IPS-18a (cell line): Measurements from ENCODE around the gene EPHA6.
"Not testable (repeated sequence)": the region's sequence is repeated elsewhere in the genome, so short reads cannot be mapped to it uniquely, and the experiment has no call there.

Experiments used
- H3K27ac ChIP-seq: one replicate; pipeline ENCODE4 v1.5.1; 2013; ENCODE audit warnings: low read length
- H3K27me3 ChIP-seq: one replicate; pipeline ENCODE4 v1.6.1; 2013; ENCODE audit warnings: mild to moderate bottlenecking, low read length; ENCODE audit not compliant: control insufficient read depth, insufficient read depth
- H3K36me3 ChIP-seq: one replicate; pipeline ENCODE4 v1.6.1; 2013; ENCODE audit warnings: low read depth, low read length; ENCODE audit not compliant: control insufficient read depth
- H3K4me1 ChIP-seq: one replicate; pipeline ENCODE4 v1.6.1; 2013; ENCODE audit warnings: low read depth, low read length; ENCODE audit not compliant: control insufficient read depth
- H3K4me3 ChIP-seq: one replicate; pipeline ENCODE4 v1.5.1; 2013; ENCODE audit warnings: low read length
- H3K9ac ChIP-seq: one replicate; pipeline ENCODE4 v1.6.1; 2013; ENCODE audit warnings: mild to moderate bottlenecking, low read length, moderate library complexity
- H3K9me3 ChIP-seq: one replicate; pipeline ENCODE4 v1.6.1; 2013; ENCODE audit warnings: low read depth, low read length; ENCODE audit not compliant: control insufficient read depth

The EPHA6 gene

GRCh38 chr3:97552186-97552585, 737.8 kb downstream of the EPHA6 start:
- H3K9ac ChIP-seq, result no peak overlapping the region
- no peaks in the 10 kb centered on the region for H3K9me3 ChIP-seq
- H3K36me3 ChIP-seq, result no peaks in the 10 kb centered on the region
- no peaks in the 10 kb centered on the region for H3K27me3 ChIP-seq
- no peak overlapping the region for H3K4me3 ChIP-seq
- no peaks in the 10 kb centered on the region for H3K4me1 ChIP-seq
- H3K27ac ChIP-seq, result no peak overlapping the region

DNA sequence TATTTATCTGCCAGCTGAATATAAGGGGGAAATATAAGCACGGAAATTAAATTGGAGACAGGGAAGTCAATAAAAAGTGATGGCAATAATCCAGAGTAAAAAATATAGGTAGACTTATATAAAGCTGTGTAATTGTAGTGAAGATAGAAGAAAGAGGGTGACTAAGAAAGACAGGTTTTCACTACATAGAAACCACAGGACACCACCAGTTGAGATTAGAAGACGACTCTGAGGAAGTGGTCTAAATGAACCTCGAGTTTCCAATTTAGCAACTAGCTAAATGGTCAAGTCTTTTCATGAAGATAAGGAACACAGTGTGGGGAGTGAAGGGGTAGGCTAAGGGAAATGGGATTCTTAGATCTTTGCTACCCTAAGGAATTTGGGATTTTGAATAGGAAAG, 761.3 kb downstream of the EPHA6 start:
- no peaks in the 10 kb centered on the region for H3K27me3 ChIP-seq
- no peaks in the 10 kb centered on the region for H3K36me3 ChIP-seq
- no peaks in the 10 kb centered on the region for H3K4me1 ChIP-seq
- no peak overlapping the region for H3K27ac ChIP-seq
- no peak overlapping the region for H3K4me3 ChIP-seq
- H3K9me3 ChIP-seq, result no peaks in the 10 kb centered on the region
- H3K9ac ChIP-seq, result no peak overlapping the region

DNA sequence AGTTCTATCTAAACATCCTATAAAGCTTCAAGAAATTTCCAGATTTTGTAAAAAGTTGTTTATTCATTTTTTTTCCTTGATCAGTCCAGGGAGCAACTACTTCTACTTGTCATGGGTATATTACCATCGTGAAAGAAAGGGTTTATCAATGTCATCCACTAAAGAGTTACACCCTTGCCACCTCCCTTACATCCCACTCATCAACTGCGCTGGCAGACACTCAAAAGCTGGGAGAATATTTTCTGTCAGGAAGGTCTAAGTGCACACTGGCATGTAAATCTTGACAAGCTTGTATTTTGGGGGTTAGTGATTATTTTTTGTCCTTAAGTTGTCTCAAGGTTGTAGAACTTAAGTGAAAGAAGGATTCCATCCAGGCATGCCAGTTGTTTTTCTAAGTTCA, 761.8 kb downstream of the EPHA6 start:
- H3K36me3 ChIP-seq, result no peaks in the 10 kb centered on the region
- H3K27me3 ChIP-seq, result no peaks in the 10 kb centered on the region
- H3K9ac ChIP-seq, result no peak overlapping the region
- H3K9me3 ChIP-seq, result no peaks in the 10 kb centered on the region
- no peaks in the 10 kb centered on the region for H3K4me1 ChIP-seq
- no peak overlapping the region for H3K27ac ChIP-seq
- no peak overlapping the region for H3K4me3 ChIP-seq

- no peaks in the 10 kb centered on the region for H3K27me3 ChIP-seq
- no peak overlapping the region for H3K9ac ChIP-seq
- no peaks in the 10 kb centered on the region for H3K9me3 ChIP-seq
- no peak overlapping the region for H3K27ac ChIP-seq
- H3K36me3 ChIP-seq, result no peaks in the 10 kb centered on the region
- no peaks in the 10 kb centered on the region for H3K4me1 ChIP-seq
- no peak overlapping the region for H3K4me3 ChIP-seq
Measured at GRCh38 chr3:97579365-97579764, 765.0 kb downstream of the EPHA6 start.

DNA sequence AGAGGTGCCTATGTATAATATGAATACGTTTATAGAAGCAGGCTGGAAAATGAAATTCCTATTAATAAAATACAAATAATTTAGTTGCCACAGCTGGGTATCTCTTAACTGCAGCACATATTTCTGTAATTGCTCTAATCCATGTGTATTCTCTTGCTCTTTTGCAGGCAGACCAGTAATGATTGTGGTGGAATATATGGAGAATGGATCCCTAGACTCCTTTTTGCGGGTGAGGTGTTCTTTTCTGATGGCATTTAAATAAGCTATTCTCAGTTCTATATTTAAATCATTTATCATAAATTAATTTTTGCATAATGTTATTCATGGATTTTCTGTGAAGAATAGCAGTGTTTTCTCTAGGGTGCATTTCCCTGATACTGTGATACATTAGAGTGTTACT, 796.2 kb downstream of the EPHA6 start:
- Histone ChIP-seq H3K36me3 (no peaks in the 10 kb centered on the region), H3K27ac (no peak overlapping the region), H3K4me1 (no peaks in the 10 kb centered on the region), H3K27me3 (no peaks in the 10 kb centered on the region), H3K9me3 (no peaks in the 10 kb centered on the region), H3K9ac (no peak overlapping the region), H3K4me3 (no peak overlapping the region)

DNA sequence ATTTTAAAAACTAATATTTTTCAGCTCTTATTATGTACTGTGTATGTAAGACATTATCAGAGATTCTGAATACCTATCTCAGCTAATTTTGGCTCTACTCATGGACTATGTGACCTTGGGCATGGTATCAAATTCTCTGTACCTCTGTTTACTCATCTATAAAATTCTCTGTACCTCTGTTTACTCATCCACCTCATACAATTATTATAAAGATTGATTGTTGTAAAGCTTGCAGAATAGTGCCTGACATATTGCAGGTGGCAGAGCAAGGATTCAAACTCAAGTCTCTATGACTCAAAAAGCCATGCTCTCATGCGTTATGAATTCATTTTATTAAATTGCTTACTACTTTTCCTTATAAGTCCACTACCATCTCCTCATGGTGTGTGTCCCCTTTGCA, 798.2 kb downstream of the EPHA6 start:
- no peaks in the 10 kb centered on the region for H3K4me1 ChIP-seq
- no peak overlapping the region for H3K27ac ChIP-seq
- no peak overlapping the region for H3K4me3 ChIP-seq
- H3K9me3 ChIP-seq, result no peaks in the 10 kb centered on the region
- H3K27me3 ChIP-seq, result no peaks in the 10 kb centered on the region
- H3K36me3 ChIP-seq, result no peaks in the 10 kb centered on the region
- H3K9ac ChIP-seq, result no peak overlapping the region

DNA sequence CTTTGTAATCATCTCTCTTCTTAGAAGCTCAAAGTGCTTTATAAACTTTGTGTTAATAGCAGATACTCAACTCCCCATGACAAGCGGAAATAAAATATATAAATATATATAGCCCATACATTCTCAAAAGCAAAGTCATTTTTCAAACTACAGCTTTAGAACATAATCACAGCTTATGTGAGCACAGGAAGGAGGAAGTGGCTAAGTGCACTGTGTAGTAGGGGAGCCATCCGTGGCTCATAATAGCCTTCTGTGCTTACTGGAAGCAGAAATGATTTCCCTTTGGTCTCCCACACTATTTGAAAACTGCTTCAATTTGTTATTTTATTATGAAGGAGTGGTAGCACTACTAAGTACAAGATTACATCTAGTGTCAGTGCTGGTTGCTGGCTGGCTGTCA, 798.7 kb downstream of the EPHA6 start:
- Histone ChIP-seq H3K27ac (no peak overlapping the region), H3K9ac (no peak overlapping the region), H3K27me3 (no peaks in the 10 kb centered on the region), H3K4me3 (no peak overlapping the region), H3K9me3 (no peaks in the 10 kb centered on the region), H3K4me1 (no peaks in the 10 kb centered on the region), H3K36me3 (no peaks in the 10 kb centered on the region)

DNA sequence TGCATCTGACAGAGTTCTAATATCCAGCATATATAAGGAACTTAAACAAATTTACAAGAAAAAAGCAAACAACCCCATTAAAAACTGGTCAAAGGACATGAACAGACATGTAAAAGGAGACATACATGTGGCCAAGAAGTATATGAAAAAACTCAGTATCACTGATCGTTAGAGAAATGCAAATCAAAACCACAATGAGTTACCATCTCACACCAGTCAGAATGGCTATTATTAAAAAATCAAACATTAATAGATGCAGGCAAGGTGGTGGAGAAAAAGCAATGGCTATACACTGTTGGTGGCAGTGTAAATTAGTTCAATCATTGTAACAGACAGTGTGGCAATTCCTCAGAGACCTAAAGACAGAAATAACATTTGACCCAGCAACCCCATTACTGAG, 806.1 kb downstream of the EPHA6 start:
- H3K27ac ChIP-seq, H3K4me3 ChIP-seq, H3K27me3 ChIP-seq, H3K9ac ChIP-seq, H3K9me3 ChIP-seq, H3K4me1 ChIP-seq, H3K36me3 ChIP-seq: not testable (repeated sequence)

- H3K36me3 ChIP-seq, result no peaks in the 10 kb centered on the region
- no peaks in the 10 kb centered on the region for H3K4me1 ChIP-seq
- H3K27ac ChIP-seq, result no peak overlapping the region
- H3K9ac ChIP-seq, result no peak overlapping the region
- no peaks in the 10 kb centered on the region for H3K27me3 ChIP-seq
- no peaks in the 10 kb centered on the region for H3K9me3 ChIP-seq
- H3K4me3 ChIP-seq, result no peak overlapping the region
Measured at GRCh38 chr3:97636465-97636864, 822.1 kb downstream of the EPHA6 start.

GRCh38 chr3:97646932-97647331, 832.5 kb downstream of the EPHA6 start:
- no peak overlapping the region for H3K9ac ChIP-seq
- H3K27ac ChIP-seq, result no peak overlapping the region
- no peaks in the 10 kb centered on the region for H3K9me3 ChIP-seq
- H3K36me3 ChIP-seq, result no peaks in the 10 kb centered on the region
- H3K27me3 ChIP-seq, result no peaks in the 10 kb centered on the region
- no peak overlapping the region for H3K4me3 ChIP-seq
- no peaks in the 10 kb centered on the region for H3K4me1 ChIP-seq

- Histone ChIP-seq H3K27me3 (no peaks in the 10 kb centered on the region), H3K4me1 (no peaks in the 10 kb centered on the region), H3K27ac (no peak overlapping the region), H3K36me3 (no peaks in the 10 kb centered on the region), H3K9me3 (no peaks in the 10 kb centered on the region), H3K9ac (no peak overlapping the region), H3K4me3 (no peak overlapping the region)
Measured at GRCh38 chr3:97647441-97647982, 833.1 kb downstream of the EPHA6 start.

GRCh38 chr3:97655971-97656370, 841.6 kb downstream of the EPHA6 start:
- H3K9ac ChIP-seq, result no peak overlapping the region
- no peaks in the 10 kb centered on the region for H3K27me3 ChIP-seq
- H3K36me3 ChIP-seq, result no peaks in the 10 kb centered on the region
- H3K4me1 ChIP-seq, result no peaks in the 10 kb centered on the region
- no peak overlapping the region for H3K27ac ChIP-seq
- H3K9me3 ChIP-seq, result no peaks in the 10 kb centered on the region
- H3K4me3 ChIP-seq, result no peak overlapping the region
